ENCODE measurements around the gene CD58.

Gene CD58

GRCh38 chr1:116585886-116586285, 15.1 kb upstream of the CD58 start:
- Mint-ChIP-seq H3K4me1 (peaks cover 35% of the 10 kb centered on the region), H3K4me3 (no peak overlapping the region), H3K9me3 (no peaks in the 10 kb centered on the region), H3K27me3 (peaks cover 2% of the 10 kb centered on the region), H3K36me3 (ENCODE audit: low read depth) (no peaks in the 10 kb centered on the region), H3K27ac (peak overlapping the region; percentile 65)
- no peak for ATAC-seq
- no peak for DNase-seq

GRCh38 chr1:116581323-116581885, 10.6 kb upstream of the CD58 start:
- DNase-seq (no peak), ATAC-seq (no peak)
- Mint-ChIP-seq H3K4me3 (no peak overlapping the region), H3K4me1 (peaks cover 8% of the 10 kb centered on the region), H3K9me3 (no peaks in the 10 kb centered on the region), H3K27me3 (no peaks in the 10 kb centered on the region), H3K36me3 (ENCODE audit: low read depth) (no peaks in the 10 kb centered on the region), H3K27ac (no peak overlapping the region)

DNA sequence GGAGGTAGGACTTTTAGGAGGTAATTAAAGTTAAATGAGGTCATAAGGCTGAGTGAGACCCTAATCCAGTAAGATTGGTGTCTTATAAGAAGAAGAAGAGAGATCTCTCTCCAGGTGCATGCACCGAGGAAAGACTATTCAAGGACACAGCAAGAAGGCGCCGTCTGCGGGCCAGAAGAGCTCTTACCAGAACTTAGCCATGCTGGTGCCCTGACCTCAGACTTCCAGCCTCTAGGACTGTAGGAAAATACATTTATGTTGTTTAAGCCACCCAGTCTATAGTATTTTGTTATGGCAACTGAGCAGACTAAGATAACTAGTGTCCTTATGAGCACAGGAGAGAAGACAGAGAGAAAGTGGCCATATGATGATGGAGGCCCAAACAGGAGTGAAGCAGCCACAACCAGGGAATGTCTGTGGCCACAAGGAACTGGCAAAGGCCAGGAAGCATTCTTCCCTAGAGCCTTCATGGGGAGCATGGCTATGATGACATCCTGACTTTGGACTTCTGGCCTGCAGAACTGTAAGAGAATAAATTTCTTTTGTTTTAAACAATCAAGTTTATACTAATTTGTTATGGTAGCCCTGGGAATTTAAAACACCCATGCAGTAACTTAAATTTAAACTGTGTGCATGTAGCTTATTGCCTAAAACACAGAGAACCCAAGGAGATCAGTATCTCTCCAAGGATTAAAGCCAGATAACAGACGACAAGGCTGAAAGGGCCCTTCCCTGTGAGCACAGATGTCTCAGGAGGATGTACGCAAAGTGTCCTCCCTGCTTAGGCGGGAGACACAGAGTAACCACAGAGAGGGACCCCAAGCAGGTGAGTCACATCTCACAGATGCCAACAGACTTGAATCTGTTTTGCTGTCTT, 9.9 kb upstream of the CD58 start:
- Mint-ChIP-seq H3K4me1 (peaks cover 2% of the 10 kb centered on the region), H3K9me3 (no peaks in the 10 kb centered on the region), H3K4me3 (no peak overlapping the region), H3K36me3 (ENCODE audit: low read depth) (no peaks in the 10 kb centered on the region), H3K27ac (no peak overlapping the region), H3K27me3 (no peaks in the 10 kb centered on the region)
- DNase-seq (no peak), ATAC-seq (peak; percentile 31)

DNA sequence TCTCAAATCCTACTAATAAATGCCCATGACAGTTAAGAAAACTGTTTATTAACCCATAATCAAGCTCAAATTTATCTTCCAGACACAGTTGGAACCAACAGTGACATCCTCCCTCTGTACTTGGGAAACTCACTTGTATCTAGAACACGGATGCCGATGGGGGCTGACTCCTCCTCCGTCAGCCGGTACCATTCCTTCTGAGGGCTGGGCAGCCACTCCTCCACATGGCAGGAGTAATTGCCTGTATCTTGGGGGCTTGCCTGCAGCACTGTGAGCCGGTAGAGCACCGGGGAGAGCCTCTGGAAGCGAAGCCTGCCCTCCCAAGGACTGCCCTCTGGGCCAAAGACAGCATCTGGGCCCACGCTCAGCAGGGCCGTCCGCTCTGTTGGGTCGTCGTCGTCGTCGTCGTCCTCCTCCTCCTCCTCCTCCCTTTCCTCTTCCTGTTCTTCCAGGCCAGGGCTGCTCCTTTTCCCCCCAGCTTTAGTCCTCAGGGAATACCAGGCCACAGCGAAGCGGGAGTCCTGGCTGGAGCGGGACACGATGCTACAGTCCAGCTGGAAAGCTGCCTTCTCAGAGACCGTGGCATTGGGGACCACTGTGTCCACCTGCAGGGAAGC, 8.5 kb upstream of the CD58 start:
- H3K27me3 Mint-ChIP-seq = no peaks in the 10 kb centered on the region
- no peak overlapping the region for H3K27ac Mint-ChIP-seq
- DNase-seq = no peak
- peaks cover 11% of the 10 kb centered on the region for H3K4me1 Mint-ChIP-seq
- H3K9me3 Mint-ChIP-seq = no peaks in the 10 kb centered on the region
- H3K36me3 Mint-ChIP-seq (ENCODE audit: low read depth) = no peaks in the 10 kb centered on the region
- ATAC-seq = no peak
- no peak overlapping the region for H3K4me3 Mint-ChIP-seq

DNA sequence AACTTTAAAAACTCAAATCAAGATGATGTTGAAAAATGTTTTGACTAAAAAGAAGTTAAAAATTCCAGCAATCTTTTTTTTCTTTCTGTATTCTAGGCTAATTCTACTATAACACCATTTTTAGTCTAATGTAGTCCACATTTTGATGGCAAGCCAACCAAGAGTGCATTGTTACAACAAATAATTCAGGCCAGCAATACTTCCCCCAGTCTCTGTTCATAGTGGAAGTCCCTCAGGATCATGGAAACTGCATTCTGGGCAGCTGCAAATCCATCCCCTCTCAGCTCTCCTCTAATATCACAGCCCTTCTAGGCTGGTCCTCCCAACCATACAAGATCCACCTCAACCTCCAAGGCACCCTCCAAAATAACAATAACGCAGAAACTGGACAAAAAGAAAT, 7.8 kb upstream of the CD58 start:
- DNase-seq (no peak), ATAC-seq (no peak)
- H3K36me3 Mint-ChIP-seq (ENCODE audit: low read depth) = no peaks in the 10 kb centered on the region
- H3K4me1 Mint-ChIP-seq = peaks cover 17% of the 10 kb centered on the region
- H3K27ac Mint-ChIP-seq = no peak overlapping the region
- H3K4me3 Mint-ChIP-seq = no peak overlapping the region
- no peaks in the 10 kb centered on the region for H3K9me3 Mint-ChIP-seq
- no peaks in the 10 kb centered on the region for H3K27me3 Mint-ChIP-seq

DNA sequence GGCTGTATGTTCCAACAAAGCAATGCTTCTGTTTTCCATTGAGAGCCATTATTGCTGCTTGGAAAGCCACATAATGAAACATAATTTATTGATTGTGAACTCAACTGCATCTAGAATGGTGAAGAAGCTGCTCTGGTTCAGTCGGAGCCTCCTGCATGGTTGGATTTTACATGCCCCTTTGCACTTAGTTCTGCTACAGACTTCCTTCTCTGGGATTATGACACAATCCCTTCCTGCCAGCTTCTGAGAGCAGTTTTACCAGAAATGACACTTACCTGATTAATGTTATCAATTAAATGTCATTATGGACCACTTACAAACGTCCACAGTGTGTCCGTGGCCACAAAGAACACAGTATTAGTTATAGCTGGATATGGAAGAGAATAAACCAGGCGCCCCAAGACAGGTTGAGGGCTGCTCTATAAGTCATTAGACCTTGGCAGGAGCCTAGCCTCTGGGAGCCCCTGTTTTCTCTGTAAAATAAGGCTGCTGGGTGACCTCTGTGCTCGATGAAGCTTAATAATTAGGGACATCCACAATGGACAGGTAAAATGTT, 7.0 kb upstream of the CD58 start:
- no peak overlapping the region for H3K27ac Mint-ChIP-seq
- H3K4me1 Mint-ChIP-seq = peaks cover 22% of the 10 kb centered on the region
- no peak for ATAC-seq
- no peaks in the 10 kb centered on the region for H3K36me3 Mint-ChIP-seq (ENCODE audit: low read depth)
- H3K9me3 Mint-ChIP-seq = no peaks in the 10 kb centered on the region
- H3K27me3 Mint-ChIP-seq = no peaks in the 10 kb centered on the region
- no peak for DNase-seq
- no peak overlapping the region for H3K4me3 Mint-ChIP-seq

- peaks cover 2% of the 10 kb centered on the region for H3K36me3 Mint-ChIP-seq (ENCODE audit: low read depth)
- H3K9me3 Mint-ChIP-seq = no peaks in the 10 kb centered on the region
- peak; percentile 63 for DNase-seq
- no peak overlapping the region for H3K27ac Mint-ChIP-seq
- H3K27me3 Mint-ChIP-seq = peaks cover 9% of the 10 kb centered on the region
- peaks cover 38% of the 10 kb centered on the region for H3K4me1 Mint-ChIP-seq
- no peak overlapping the region for H3K4me3 Mint-ChIP-seq
- no peak for ATAC-seq
Measured at GRCh38 chr1:116574581-116575291, 3.9 kb upstream of the CD58 start.

GRCh38 chr1:116573431-116574095, 2.7 kb upstream of the CD58 start:
- H3K27ac Mint-ChIP-seq = no peak overlapping the region
- ATAC-seq = no peak
- peaks cover 9% of the 10 kb centered on the region for H3K27me3 Mint-ChIP-seq
- H3K4me3 Mint-ChIP-seq = no peak overlapping the region
- peaks cover 50% of the 10 kb centered on the region for H3K4me1 Mint-ChIP-seq
- peaks cover 12% of the 10 kb centered on the region for H3K36me3 Mint-ChIP-seq (ENCODE audit: low read depth)
- no peak for DNase-seq
- H3K9me3 Mint-ChIP-seq = no peaks in the 10 kb centered on the region

- peaks cover 17% of the 10 kb centered on the region for H3K36me3 Mint-ChIP-seq (ENCODE audit: low read depth)
- no peak overlapping the region for H3K27ac Mint-ChIP-seq
- DNase-seq (no peak), ATAC-seq (no peak)
- no peak overlapping the region for H3K4me3 Mint-ChIP-seq
- H3K9me3 Mint-ChIP-seq = no peaks in the 10 kb centered on the region
- H3K27me3 Mint-ChIP-seq = peaks cover 9% of the 10 kb centered on the region
- H3K4me1 Mint-ChIP-seq = peaks cover 57% of the 10 kb centered on the region
Measured at GRCh38 chr1:116572771-116573430, 2.1 kb upstream of the CD58 start.

- H3K27ac Mint-ChIP-seq = peak overlapping the region; percentile 69
- H3K9me3 Mint-ChIP-seq = no peaks in the 10 kb centered on the region
- H3K4me1 Mint-ChIP-seq = peaks cover 61% of the 10 kb centered on the region
- H3K4me3 Mint-ChIP-seq = peak overlapping the region; percentile 89
- peaks cover 19% of the 10 kb centered on the region for H3K36me3 Mint-ChIP-seq (ENCODE audit: low read depth)
- DNase-seq = no peak
- H3K27me3 Mint-ChIP-seq = peaks cover 9% of the 10 kb centered on the region
- no peak for ATAC-seq
Measured at GRCh38 chr1:116572099-116572498, 1.3 kb upstream of the CD58 start.

GRCh38 chr1:116571215-116571919, 541 bp upstream of the CD58 start:
- peaks cover 9% of the 10 kb centered on the region for H3K27me3 Mint-ChIP-seq
- ATAC-seq (no peak), DNase-seq (no peak)
- peak overlapping the region; percentile 89 for H3K4me3 Mint-ChIP-seq
- peak overlapping the region; percentile 69 for H3K27ac Mint-ChIP-seq
- H3K36me3 Mint-ChIP-seq (ENCODE audit: low read depth) = peaks cover 21% of the 10 kb centered on the region
- H3K9me3 Mint-ChIP-seq = no peaks in the 10 kb centered on the region
- peaks cover 62% of the 10 kb centered on the region for H3K4me1 Mint-ChIP-seq

GRCh38 chr1:116569776-116570357, 959 bp downstream of the CD58 start:
- peaks cover 9% of the 10 kb centered on the region for H3K27me3 Mint-ChIP-seq
- H3K36me3 Mint-ChIP-seq (ENCODE audit: low read depth) = peaks cover 34% of the 10 kb centered on the region
- DNase-seq = peak; percentile 36
- H3K27ac Mint-ChIP-seq = peak overlapping the region; percentile 77
- peak; percentile 27 for ATAC-seq
- peaks cover 70% of the 10 kb centered on the region for H3K4me1 Mint-ChIP-seq
- H3K4me3 Mint-ChIP-seq = peak overlapping the region; percentile 89
- H3K9me3 Mint-ChIP-seq = no peaks in the 10 kb centered on the region

DNA sequence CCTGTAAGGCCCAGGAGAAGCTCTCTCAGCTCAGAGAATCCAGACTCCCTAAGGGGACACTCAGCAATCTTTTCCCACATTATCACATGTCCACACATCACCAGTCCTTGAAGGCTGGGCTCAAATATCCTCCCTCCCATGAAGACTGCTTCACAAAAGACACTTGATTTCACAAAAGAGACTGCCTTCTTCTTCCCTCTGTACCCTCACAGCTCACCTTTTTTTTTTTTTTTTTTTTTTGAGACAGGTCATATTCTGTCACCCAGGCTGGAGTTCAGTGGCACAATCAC, 1.5 kb downstream of the CD58 start:
- ATAC-seq (no peak), DNase-seq (no peak)
- Mint-ChIP-seq H3K4me3 (peak overlapping the region; percentile 89), H3K27ac (no peak overlapping the region), H3K27me3 (peaks cover 9% of the 10 kb centered on the region), H3K4me1 (peaks cover 70% of the 10 kb centered on the region), H3K9me3 (peaks cover 2% of the 10 kb centered on the region), H3K36me3 (ENCODE audit: low read depth) (peaks cover 39% of the 10 kb centered on the region)

All from activated naive CD8-positive, alpha-beta T cell treated with anti-CD3 and anti-CD28 coated beads, Interleukin-2, amount 50 U/mL, for 24 hours (primary cell).